Hepatocyte (in vitro differentiated cells): ENCODE results near the gene USP36.

Experiments
- CTCF ChIP-seq: fragments of 200-600 bp; sonication (generic); IDR thresholded peaks from 2 replicates; pipeline ENCODE4 v1.5.1; 2016; ENCODE audit warnings: antibody characterized with exemption, mild to moderate bottlenecking; ENCODE audit not compliant: poor library complexity
- EZH2 ChIP-seq: fragments of 200-600 bp; sonication (generic); IDR thresholded peaks from 2 replicates; pipeline ENCODE4 v1.6.1; 2016; ENCODE audit warnings: antibody characterized with exemption, mild to moderate bottlenecking, borderline replicate concordance
- EZH2phosphoT487 ChIP-seq: fragments of 200-600 bp; sonication (generic); IDR thresholded peaks from one replicate; pipeline ENCODE4 v1.6.1; 2018; ENCODE audit warnings: antibody characterized with exemption, mild to moderate bottlenecking, low read depth, moderate library complexity; ENCODE audit not compliant: unreplicated experiment, severe bottlenecking

- TF ChIP-seq CTCF = no peak
- TF ChIP-seq EZH2 = no peak
- TF ChIP-seq EZH2phosphoT487 = no peak
Observed at GRCh38 chr17:78852709-78853121, 12.1 kb upstream of the USP36 start.
